WI38 (cell line): Measurements from ENCODE around the gene SNPH.
"Not testable (repeated sequence)": the region's sequence is repeated elsewhere in the genome, so short reads cannot be mapped to it uniquely, and the experiment has no call there.

Source experiments
- H3K4me3 ChIP-seq: 2 replicates; pipeline ENCODE4 v1.5.1; 2011; ENCODE audit warnings: low read depth, mild to moderate bottlenecking, control low read depth, low read length
- CTCF ChIP-seq: IDR thresholded peaks from 2 replicates; pipeline ENCODE4 v1.5.1; 2012; ENCODE audit warnings: low read depth, mild to moderate bottlenecking, control low read depth, low read length

The SNPH gene

GRCh38 chr20:1266167-1266973 lies at the start of gene SNPH:
TSS of gene SNPH (plus strand) at chr20:1266294. CDS start at chr20:1296240, 29,946 bp downstream.
- peak within 1 kb of the TSS; percentile 76 for H3K4me3 ChIP-seq
- no peak for TF ChIP-seq CTCF

- H3K4me3 ChIP-seq = not testable (repeated sequence)
Measured at GRCh38 chr20:1216527-1217427, 49.3 kb upstream of the SNPH start.

- H3K4me3 ChIP-seq = not testable (repeated sequence)
Measured at GRCh38 chr20:1222750-1223149, 43.3 kb upstream of the SNPH start.

- TF ChIP-seq CTCF = no peak
- H3K4me3 ChIP-seq = no peak overlapping the region
Measured at GRCh38 chr20:1224205-1224890, 41.7 kb upstream of the SNPH start.

GRCh38 chr20:1225263-1225782 lies 40.8 kb upstream of the SNPH start:
- no peak for TF ChIP-seq CTCF
- peak overlapping the region; percentile 55 for H3K4me3 ChIP-seq

GRCh38 chr20:1225783-1226654 lies 40.1 kb upstream of the SNPH start, which contains the start of gene RAD21L1:
TSS of gene RAD21L1 (plus strand) at chr20:1226044. CDS start at chr20:1228454, 2,410 bp downstream.
- TF ChIP-seq CTCF = no peak
- H3K4me3 ChIP-seq = peak within 1 kb of the TSS; percentile 84

- no peak overlapping the region for H3K4me3 ChIP-seq
- TF ChIP-seq CTCF = no peak
Measured at GRCh38 chr20:1229541-1229940, 36.6 kb upstream of the SNPH start.
